Lower leg skin (tissue), 4 donors: ENCODE data around the gene INAFM2. TPM values are rescaled to one million over a fixed set of nuclear protein-coding genes. Genes with fewer than 3 reads are reported as not detected.

Source experiments
- DNase-seq, 2 donors: peaks; one replicate each; pipeline ENCODE4 v3.0.0-alpha.2; 2019; ENCODE audit warnings: low spot score in 2 of 2
- H3K4me3 ChIP-seq: fragments of 200-600 bp; sonication (generic); 2 replicates; pipeline ENCODE4 v1.5.1; 2017; ENCODE audit warnings: mild to moderate bottlenecking, low read depth; ENCODE audit not compliant: poor library complexity, severe bottlenecking
- POLR2A ChIP-seq, 2 donors: fragments of 450-650 bp; IDR thresholded peaks; one replicate each; pipeline ENCODE4 v1.6.1; 2016 to 2017; ENCODE audit warnings: antibody characterized with exemption in 2 of 2, mild to moderate bottlenecking in 1 of 2, moderate library complexity in 1 of 2
- WGBS, 2 donors: methylation state at CpG; one replicate each; pipeline ENCODE4 v1.1.5; 2018; 5-methylcytosine and 5-hydroxymethylcytosine counted together
- intact Hi-C: fragments of 100-400 bp; cut with DNase I; formaldehyde crosslinking; loops from one replicate; pipeline ENCODE4 v1.15.0; 2023; ENCODE audit warnings: low total_unique reads
- total RNA-seq, 4 donors: library from RNA; depleted of rRNA; stranded (reverse); fragments of >200 nt; gene quantifications; one replicate each; pipeline ENCODE4 v1.1.0, GENCODE V29; 2016
- TF ChIP-seq, protein P1 (sequence below), 3 donors: fragments of 450-650 bp; IDR thresholded peaks; one replicate each; pipeline ENCODE4 v1.5.1; 2016; ENCODE audit warnings: antibody characterized with exemption in 3 of 3, mild to moderate bottlenecking in 3 of 3, moderate library complexity in 2 of 3

Gene INAFM2
- total RNA-seq, 4 donors from 2014 or later = 6.8 to 13.8 (median 10.0) TPM

DNA sequence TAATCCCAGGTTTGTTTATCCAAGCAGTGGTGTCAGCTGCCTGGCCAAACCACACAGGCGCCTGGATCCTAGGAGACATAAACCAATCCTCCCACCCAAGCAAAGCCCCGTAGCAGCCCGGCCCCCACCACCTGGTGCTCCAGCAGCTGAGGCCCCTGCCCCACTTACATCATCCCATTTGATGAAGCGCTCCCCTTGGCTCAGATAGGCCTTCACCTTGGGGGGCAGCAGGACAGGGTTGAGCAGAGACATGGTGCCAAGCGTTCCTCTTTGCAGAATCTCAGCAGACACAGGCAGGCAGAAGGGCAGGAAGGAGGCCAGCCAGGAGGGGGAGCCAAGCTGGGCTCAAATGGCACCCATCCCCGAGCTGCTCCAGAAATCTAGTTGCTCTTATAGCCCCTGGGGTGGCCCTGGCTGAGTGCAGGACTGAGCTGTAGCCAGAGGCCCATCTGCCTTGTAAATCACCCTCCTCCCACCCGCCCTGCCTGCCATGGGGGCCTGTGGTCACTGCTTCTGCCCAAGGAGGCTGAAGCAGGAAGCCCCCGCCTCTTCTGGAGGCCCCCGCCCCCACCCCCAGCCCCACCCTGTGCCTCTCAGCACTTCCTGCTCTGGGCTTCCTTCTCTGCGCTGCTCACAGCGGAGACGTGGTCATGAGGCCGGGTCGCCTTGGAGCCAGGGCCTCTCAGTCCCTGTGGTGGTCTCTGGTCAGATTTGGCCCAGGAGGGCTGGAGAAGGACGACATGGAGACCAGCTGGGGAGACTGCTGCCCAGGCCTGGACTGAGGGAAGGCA, 15.9 kb upstream of the INAFM2 start, which contains the start of gene PLCB2:
PLCB2 (minus strand) TSS at position 515 of the 791 bp plus-strand sequence; CDS start at position 252, 263 bp downstream.
- TF ChIP-seq, protein P1, sequence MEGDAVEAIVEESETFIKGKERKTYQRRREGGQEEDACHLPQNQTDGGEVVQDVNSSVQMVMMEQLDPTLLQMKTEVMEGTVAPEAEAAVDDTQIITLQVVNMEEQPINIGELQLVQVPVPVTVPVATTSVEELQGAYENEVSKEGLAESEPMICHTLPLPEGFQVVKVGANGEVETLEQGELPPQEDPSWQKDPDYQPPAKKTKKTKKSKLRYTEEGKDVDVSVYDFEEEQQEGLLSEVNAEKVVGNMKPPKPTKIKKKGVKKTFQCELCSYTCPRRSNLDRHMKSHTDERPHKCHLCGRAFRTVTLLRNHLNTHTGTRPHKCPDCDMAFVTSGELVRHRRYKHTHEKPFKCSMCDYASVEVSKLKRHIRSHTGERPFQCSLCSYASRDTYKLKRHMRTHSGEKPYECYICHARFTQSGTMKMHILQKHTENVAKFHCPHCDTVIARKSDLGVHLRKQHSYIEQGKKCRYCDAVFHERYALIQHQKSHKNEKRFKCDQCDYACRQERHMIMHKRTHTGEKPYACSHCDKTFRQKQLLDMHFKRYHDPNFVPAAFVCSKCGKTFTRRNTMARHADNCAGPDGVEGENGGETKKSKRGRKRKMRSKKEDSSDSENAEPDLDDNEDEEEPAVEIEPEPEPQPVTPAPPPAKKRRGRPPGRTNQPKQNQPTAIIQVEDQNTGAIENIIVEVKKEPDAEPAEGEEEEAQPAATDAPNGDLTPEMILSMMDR (IDR thresholded peaks at IDR 0.05) = no peak
- no peak for TF ChIP-seq POLR2A (IDR thresholded peaks at IDR 0.05)
- intact Hi-C loops = no loop called here
- no peak for DNase-seq
- peak within 1 kb of the TSS; percentile 8 for H3K4me3 ChIP-seq
- 70 to 71% methylated on average over 13 to 15 of the region's 15 CpGs for WGBS, 2 donors

- WGBS, 2 donors = 77 to 85% methylated on average over 8 of the region's 8 CpGs
- no peak overlapping the region for H3K4me3 ChIP-seq
- DNase-seq = no peak
- intact Hi-C loops = no loop called here
- TF ChIP-seq POLR2A (IDR thresholded peaks at IDR 0.05) = no peak
- TF ChIP-seq, protein P1 (IDR thresholded peaks at IDR 0.05) = no peak
These were observed 14.1 kb upstream of the INAFM2 start for GRCh38 chr15:40309344-40309862.

DNA sequence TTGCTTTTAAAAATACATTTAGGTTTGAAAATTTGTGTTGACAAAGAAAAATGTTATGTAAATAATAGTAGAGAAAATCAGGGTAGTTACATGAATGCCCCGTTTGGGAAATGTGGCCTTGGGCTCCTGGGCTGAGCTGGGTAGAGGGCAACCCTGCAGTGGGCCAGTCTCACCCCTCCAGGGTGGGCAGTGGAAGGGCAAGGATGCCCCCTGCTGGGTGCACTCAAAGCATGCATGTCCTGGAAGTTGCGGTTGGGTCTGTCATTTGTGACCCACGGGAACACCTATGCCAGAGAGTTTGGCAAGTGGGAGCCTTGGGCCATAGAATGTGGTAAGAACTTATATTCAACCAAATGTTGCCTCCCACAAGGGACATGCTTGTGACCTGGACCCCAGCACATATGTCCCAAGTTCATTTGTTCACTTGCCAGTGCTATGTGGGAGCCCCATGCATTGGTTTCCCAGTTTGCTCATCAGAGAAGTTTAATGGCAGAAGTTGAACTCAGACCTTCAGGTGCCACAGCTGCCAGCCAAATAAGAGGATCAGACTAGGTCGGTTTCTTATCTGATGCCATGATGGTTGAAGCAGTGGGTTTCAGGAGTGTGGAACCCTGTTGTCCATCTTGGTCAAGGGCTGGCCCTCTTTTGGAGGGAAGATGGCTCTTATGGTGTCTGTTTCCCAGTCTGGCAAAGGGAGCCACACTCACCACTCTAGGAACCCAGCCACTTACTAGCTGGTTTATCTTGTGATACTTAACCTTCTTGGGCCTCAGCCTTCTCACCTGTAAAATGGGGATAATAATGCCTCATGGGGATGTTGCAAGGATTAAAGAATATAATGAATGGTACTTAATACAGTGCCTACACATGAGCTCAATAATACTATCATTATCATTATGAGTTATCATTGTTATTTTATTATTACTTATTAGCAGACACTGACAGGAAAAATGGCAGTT, 13.2 kb upstream of the INAFM2 start:
- 13 to 28% methylated on average over 4 of the region's 4 CpGs for WGBS, 2 donors
- intact Hi-C loops = no loop called here
- TF ChIP-seq POLR2A (IDR thresholded peaks at IDR 0.05) = no peak
- TF ChIP-seq, protein P1 (IDR thresholded peaks at IDR 0.05) = no peak
- no peak overlapping the region for H3K4me3 ChIP-seq
- DNase-seq = no peak

DNA sequence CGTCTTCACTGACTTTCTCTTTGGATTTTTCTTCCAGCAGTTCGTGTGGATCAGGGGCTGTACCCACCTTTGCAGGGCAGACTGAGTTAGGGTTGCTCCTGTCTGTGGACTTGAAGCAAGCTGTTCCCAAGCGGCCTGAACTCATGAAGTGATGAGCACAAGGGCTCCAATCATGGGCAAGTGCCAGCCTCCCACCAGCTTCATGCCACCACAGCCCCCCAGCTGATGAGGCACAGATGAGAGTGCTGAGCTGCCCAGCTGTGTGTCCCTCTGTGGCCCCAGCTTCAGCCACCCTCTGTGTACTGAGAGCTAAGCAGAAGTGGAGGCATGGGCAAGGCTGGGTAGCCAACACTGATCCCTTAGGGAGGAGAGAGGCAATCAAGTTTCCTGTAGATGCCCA, 12.5 kb upstream of the INAFM2 start:
- WGBS, 2 donors = 65 to 69% methylated on average over 3 of the region's 3 CpGs
- TF ChIP-seq, protein P1 (IDR thresholded peaks at IDR 0.05) = no peak
- TF ChIP-seq POLR2A (IDR thresholded peaks at IDR 0.05) = no peak
- DNase-seq = no peak
- H3K4me3 ChIP-seq = no peak overlapping the region
- intact Hi-C loops = no loop called here

DNA sequence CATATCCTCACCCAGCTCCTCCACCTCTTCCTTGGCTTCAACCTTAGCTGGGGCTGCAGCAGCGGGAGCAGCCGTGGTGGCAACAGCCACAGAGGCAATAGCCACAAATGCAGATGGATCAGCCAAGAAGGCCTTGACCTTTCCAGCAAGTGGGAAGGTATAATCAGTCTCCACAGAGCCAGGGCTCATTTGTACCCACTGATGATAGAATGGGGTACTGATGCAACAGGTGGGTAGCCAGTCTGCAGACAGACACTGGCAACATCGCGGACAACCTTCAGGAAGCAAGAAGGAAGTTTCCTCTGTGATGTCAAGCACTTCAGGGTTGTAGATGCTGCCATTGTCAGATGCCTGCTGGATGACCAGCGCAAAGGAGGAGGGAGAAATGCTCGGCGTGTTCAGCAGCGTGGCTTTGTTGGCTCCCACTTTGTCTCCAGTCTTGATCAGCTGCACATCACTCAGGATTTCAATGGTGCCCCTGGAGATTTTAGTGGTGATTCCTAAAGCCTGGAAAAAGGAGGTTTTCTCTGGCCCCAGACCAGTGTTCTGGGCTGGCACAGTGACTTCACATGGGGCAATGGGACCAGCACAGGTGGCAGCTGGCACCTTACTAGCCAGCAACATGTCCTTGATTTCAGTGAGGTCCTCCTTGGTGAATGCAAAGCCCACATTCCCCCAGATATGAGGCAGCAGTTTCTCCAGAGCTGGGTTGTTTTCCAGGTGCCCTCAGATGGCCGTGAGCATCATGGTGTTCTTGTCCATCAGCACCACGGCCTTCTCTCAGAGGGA, 10.9 kb upstream of the INAFM2 start:
- intact Hi-C loops = no loop called here
- no peak overlapping the region for H3K4me3 ChIP-seq
- DNase-seq = no peak
- TF ChIP-seq, protein P1 (IDR thresholded peaks at IDR 0.05) = no peak
- TF ChIP-seq POLR2A (IDR thresholded peaks at IDR 0.05) = no peak
- WGBS, 2 donors = 89 to 90% methylated on average over 10 of the region's 10 CpGs
